ENCODE measurements around the gene ACOX2. TPM values are rescaled to one million over a fixed set of nuclear protein-coding genes. Genes with fewer than 3 reads are reported as not detected.

Gene ACOX2
- total RNA-seq, 1 experiment from 2014 or later = 12.8 TPM

DNA sequence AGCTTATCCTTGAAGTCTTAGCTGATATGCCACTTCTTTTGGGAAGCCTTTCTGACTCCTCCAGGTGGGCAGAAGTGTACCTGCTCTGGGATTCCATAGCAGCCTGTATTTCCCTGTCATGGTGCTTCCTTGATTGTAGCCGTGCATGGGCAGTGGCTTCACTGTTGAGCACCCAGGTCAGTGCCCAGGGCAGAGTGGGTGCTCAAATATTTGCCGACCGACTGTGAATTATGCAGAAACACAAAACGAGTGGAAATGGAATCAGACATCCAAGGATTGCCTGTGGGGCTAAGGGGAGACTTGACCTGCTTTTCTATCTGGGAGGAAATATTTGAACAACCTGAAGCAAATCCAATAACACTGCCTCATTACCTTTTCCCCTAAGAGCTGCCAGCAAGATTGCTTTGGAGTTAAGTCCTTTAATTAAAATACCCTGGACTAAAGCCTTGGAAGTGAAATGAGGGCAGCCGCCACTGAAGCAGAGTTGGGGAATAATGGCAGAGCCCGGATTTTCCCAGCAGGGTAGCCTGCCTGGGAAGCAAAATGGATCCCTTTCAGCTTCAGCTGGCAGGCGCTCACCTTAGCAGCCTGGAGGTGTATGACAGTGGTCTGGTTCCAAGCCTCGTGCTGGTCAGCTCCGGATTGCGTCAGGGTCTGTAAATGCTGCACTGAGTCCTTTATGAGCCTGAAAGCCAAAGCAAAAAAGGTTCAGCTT is 14.9 kb downstream of the ACOX2 start:
- intact Hi-C loops (cut with micrococcal nuclease) = no loop called here
- CTCF ChIA-PET = interaction anchor here (1.1 to 1.2 kb wide), 2 partner anchors 9 to 216 kb away, joined by 3 read pairs; partner anchors contain the start of genes HTD2 and RPP14
- ATAC-seq (no peak), DNase-seq (ENCODE audit: low read depth, low spot score) (no peak)
- Histone ChIP-seq H2AFZ (ENCODE audit: low read depth, low read length, poor library complexity, severe bottlenecking) (no peak overlapping the region), H3K9me3 (ENCODE audit: control insufficient read depth in 1 of 2, insufficient read depth in 1 of 2, low read depth in 1 of 2, low read length in 2 of 2) (no peaks in the 10 kb centered on the region), H3K79me2 (ENCODE audit: insufficient read depth, low read length) (no peaks in the 10 kb centered on the region), H3K4me2 (ENCODE audit: low read length) (no peak overlapping the region), H3K27ac (ENCODE audit: low read depth, low read length) (no peak overlapping the region), H3K36me3 (ENCODE audit: control insufficient read depth in 1 of 2, insufficient read depth in 2 of 2, low read length in 2 of 2) (no peaks in the 10 kb centered on the region), H3K4me3 (replicated peaks in 1 of 2; ENCODE audit: low read depth in 1 of 2, low read length in 2 of 2) (no peak overlapping the region), H4K20me1 (ENCODE audit: insufficient read depth) (no peaks in the 10 kb centered on the region), H3K9me2 (ENCODE audit: insufficient read depth) (no peaks in the 10 kb centered on the region), H3K27me3 (ENCODE audit: insufficient read depth, low read length) (no peaks in the 10 kb centered on the region), H3K9ac (ENCODE audit: low read length) (no peak overlapping the region), H3K4me1 (ENCODE audit: control insufficient read depth in 1 of 2, insufficient read depth in 2 of 2, low read length in 2 of 2) (peaks cover 9 to 14% of the 10 kb centered on the region in 2 experiments)
- RAD21 ChIA-PET (ENCODE audit: low non-redundant PET in 1 of 2, low total read pairs in 2 of 2, uncharacterized antibody in 2 of 2, unreplicated experiment in 2 of 2) = no interaction called here
- POLR2A ChIA-PET = no interaction called here
- no TSS peak for BruUV-seq (replicated peaks)
- TF ChIP-seq ZFX (IDR thresholded peaks at IDR 0.05) (no peak), JUND (IDR thresholded peaks at IDR 0.05) (no peak), ZNF274 (IDR thresholded peaks at IDR 0.05; ENCODE audit: low read depth, low read length) (no peak), CBX3 (IDR thresholded peaks at IDR 0.05; ENCODE audit: low read depth) (no peak), YY1 (IDR thresholded peaks at IDR 0.05; ENCODE audit: extremely low read depth, insufficient replicate concordance, low read depth, low read length) (no peak), SRF (IDR thresholded peaks at IDR 0.05; ENCODE audit: low read depth) (no peak), EZH2phosphoT487 (IDR thresholded peaks at IDR 0.05; ENCODE audit: borderline replicate concordance) (no peak), SP1 (IDR thresholded peaks at IDR 0.05; ENCODE audit: low read depth) (no peak), TCF7L2 (IDR thresholded peaks at IDR 0.05; ENCODE audit: borderline replicate concordance, extremely low read depth, insufficient read depth, insufficient read length) (no peak), EZH2 (IDR thresholded peaks at IDR 0.05) (no peak), ELF1 (IDR thresholded peaks at IDR 0.05; ENCODE audit: borderline replicate concordance, low read depth) (no peak), POLR2AphosphoS5 (IDR thresholded peaks at IDR 0.05; ENCODE audit: low read depth, low read length) (no peak), RAD21 (IDR thresholded peaks at IDR 0.05; ENCODE audit: low read depth) (no peak), CEBPB (IDR thresholded peaks at IDR 0.05; ENCODE audit: low read depth) (no peak), EGR1 (IDR thresholded peaks at IDR 0.05; ENCODE audit: low read depth) (no peak)
- TF ChIP-seq, protein P1, sequence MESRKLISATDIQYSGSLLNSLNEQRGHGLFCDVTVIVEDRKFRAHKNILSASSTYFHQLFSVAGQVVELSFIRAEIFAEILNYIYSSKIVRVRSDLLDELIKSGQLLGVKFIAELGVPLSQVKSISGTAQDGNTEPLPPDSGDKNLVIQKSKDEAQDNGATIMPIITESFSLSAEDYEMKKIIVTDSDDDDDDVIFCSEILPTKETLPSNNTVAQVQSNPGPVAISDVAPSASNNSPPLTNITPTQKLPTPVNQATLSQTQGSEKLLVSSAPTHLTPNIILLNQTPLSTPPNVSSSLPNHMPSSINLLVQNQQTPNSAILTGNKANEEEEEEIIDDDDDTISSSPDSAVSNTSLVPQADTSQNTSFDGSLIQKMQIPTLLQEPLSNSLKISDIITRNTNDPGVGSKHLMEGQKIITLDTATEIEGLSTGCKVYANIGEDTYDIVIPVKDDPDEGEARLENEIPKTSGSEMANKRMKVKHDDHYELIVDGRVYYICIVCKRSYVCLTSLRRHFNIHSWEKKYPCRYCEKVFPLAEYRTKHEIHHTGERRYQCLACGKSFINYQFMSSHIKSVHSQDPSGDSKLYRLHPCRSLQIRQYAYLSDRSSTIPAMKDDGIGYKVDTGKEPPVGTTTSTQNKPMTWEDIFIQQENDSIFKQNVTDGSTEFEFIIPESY (IDR thresholded peaks at IDR 0.05; ENCODE audit: extremely low read depth, insufficient replicate concordance, low read length) = no peak
- TF ChIP-seq, protein P2, sequence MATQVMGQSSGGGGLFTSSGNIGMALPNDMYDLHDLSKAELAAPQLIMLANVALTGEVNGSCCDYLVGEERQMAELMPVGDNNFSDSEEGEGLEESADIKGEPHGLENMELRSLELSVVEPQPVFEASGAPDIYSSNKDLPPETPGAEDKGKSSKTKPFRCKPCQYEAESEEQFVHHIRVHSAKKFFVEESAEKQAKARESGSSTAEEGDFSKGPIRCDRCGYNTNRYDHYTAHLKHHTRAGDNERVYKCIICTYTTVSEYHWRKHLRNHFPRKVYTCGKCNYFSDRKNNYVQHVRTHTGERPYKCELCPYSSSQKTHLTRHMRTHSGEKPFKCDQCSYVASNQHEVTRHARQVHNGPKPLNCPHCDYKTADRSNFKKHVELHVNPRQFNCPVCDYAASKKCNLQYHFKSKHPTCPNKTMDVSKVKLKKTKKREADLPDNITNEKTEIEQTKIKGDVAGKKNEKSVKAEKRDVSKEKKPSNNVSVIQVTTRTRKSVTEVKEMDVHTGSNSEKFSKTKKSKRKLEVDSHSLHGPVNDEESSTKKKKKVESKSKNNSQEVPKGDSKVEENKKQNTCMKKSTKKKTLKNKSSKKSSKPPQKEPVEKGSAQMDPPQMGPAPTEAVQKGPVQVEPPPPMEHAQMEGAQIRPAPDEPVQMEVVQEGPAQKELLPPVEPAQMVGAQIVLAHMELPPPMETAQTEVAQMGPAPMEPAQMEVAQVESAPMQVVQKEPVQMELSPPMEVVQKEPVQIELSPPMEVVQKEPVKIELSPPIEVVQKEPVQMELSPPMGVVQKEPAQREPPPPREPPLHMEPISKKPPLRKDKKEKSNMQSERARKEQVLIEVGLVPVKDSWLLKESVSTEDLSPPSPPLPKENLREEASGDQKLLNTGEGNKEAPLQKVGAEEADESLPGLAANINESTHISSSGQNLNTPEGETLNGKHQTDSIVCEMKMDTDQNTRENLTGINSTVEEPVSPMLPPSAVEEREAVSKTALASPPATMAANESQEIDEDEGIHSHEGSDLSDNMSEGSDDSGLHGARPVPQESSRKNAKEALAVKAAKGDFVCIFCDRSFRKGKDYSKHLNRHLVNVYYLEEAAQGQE (IDR thresholded peaks at IDR 0.05; ENCODE audit: low read depth) = no peak
- TF ChIP-seq, protein P3, sequence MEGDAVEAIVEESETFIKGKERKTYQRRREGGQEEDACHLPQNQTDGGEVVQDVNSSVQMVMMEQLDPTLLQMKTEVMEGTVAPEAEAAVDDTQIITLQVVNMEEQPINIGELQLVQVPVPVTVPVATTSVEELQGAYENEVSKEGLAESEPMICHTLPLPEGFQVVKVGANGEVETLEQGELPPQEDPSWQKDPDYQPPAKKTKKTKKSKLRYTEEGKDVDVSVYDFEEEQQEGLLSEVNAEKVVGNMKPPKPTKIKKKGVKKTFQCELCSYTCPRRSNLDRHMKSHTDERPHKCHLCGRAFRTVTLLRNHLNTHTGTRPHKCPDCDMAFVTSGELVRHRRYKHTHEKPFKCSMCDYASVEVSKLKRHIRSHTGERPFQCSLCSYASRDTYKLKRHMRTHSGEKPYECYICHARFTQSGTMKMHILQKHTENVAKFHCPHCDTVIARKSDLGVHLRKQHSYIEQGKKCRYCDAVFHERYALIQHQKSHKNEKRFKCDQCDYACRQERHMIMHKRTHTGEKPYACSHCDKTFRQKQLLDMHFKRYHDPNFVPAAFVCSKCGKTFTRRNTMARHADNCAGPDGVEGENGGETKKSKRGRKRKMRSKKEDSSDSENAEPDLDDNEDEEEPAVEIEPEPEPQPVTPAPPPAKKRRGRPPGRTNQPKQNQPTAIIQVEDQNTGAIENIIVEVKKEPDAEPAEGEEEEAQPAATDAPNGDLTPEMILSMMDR (IDR thresholded peaks at IDR 0.05 in 2 of 3, conservative IDR thresholded peaks at IDR 0.05 in 1 of 3; ENCODE audit: borderline replicate concordance in 1 of 3, insufficient read depth in 1 of 3, low read depth in 2 of 3, low read length in 2 of 3) = no peak
- TF ChIP-seq, protein P4, sequence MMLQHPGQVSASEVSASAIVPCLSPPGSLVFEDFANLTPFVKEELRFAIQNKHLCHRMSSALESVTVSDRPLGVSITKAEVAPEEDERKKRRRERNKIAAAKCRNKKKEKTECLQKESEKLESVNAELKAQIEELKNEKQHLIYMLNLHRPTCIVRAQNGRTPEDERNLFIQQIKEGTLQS (IDR thresholded peaks at IDR 0.05) = no peak
